HUES48 (cell line): Measurements from ENCODE around the gene CHAC1.
"Not testable (repeated sequence)": the region's sequence is repeated elsewhere in the genome, so short reads cannot be mapped to it uniquely, and the experiment has no call there.

Experiments
- H3K27ac ChIP-seq: one replicate; pipeline ENCODE4 v1.7.0; 2013; ENCODE audit warnings: low read depth, low read length, inconsistent platforms
- H3K27me3 ChIP-seq: 2 replicates; pipeline ENCODE4 v1.6.1; 2013; ENCODE audit warnings: mild to moderate bottlenecking, low read length; ENCODE audit not compliant: control insufficient read depth, insufficient read depth
- H3K36me3 ChIP-seq: 2 replicates; pipeline ENCODE4 v1.6.1; 2013; ENCODE audit warnings: low read length; ENCODE audit not compliant: control insufficient read depth, insufficient read depth
- H3K4me1 ChIP-seq: 2 replicates; pipeline ENCODE4 v1.6.1; 2013; ENCODE audit warnings: mild to moderate bottlenecking, low read length; ENCODE audit not compliant: control insufficient read depth, insufficient read depth
- H3K4me3 ChIP-seq: 2 replicates; pipeline ENCODE4 v1.5.1; 2013; ENCODE audit warnings: mild to moderate bottlenecking, low read depth, low read length
- H3K9ac ChIP-seq: 2 replicates; pipeline ENCODE4 v1.6.1; 2013; ENCODE audit warnings: mild to moderate bottlenecking, low read depth, low read length, moderate library complexity
- H3K9me3 ChIP-seq: 2 replicates; pipeline ENCODE4 v1.6.1; 2013; ENCODE audit warnings: low read length; ENCODE audit not compliant: control insufficient read depth, insufficient read depth

The CHAC1 gene

DNA sequence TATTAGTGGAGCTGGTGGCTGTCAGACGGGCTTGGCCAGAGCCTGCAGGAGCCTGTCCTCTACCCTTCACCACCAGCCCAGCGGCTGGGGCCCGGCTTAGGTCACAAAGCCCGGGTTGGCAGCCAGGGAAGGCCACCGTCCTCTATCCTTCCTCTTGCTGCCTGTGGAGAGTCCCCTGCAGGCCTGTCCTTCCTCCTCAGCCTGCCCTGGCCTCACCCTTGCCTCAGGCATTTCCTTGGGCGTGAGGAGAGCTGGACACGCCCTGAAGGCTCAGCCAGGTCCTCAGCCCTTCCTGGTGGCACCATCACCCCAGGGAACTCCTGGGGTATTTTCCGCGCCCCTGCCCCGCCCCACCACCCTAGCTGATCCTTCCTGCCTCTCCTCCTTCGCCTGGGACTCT, 7.7 kb downstream of the CHAC1 start:
- Histone ChIP-seq H3K4me3 (no peak overlapping the region), H3K9me3 (no peaks in the 10 kb centered on the region), H3K27ac (no peak overlapping the region), H3K9ac (no peak overlapping the region), H3K36me3 (peaks cover 12% of the 10 kb centered on the region), H3K4me1 (peaks cover 8% of the 10 kb centered on the region), H3K27me3 (no peaks in the 10 kb centered on the region)

GRCh38 chr15:40961740-40962139, 8.5 kb downstream of the CHAC1 start:
- H3K9ac ChIP-seq, H3K36me3 ChIP-seq, H3K4me3 ChIP-seq, H3K27me3 ChIP-seq, H3K27ac ChIP-seq, H3K9me3 ChIP-seq: not testable (repeated sequence)
- H3K4me1 ChIP-seq = peaks cover 17% of the 10 kb centered on the region

- H3K9me3 ChIP-seq, H3K27ac ChIP-seq, H3K36me3 ChIP-seq, H3K27me3 ChIP-seq, H3K4me3 ChIP-seq, H3K9ac ChIP-seq: not testable (repeated sequence)
- H3K4me1 ChIP-seq = peaks cover 21% of the 10 kb centered on the region
Observed at GRCh38 chr15:40962317-40962716, 9.0 kb downstream of the CHAC1 start.

DNA sequence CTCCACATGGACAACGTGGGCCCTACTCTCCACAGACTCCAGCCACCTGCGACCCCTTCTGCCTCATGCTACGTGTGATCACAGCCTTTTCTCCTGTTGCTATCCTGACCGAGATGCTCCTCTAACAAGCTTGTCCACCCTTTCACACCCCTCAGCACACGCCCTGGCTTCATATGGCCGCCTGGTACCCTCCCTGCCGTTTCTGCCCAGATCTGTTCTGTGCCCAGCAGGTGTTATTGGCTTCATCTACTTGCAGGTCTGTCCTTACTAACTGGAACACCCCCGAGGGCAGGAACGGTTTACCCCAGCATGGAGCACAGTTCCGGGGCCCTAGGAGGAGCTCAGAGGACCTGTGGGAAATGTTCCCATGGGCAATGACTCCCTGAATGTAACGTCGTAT, 9.9 kb downstream of the CHAC1 start:
- no peaks in the 10 kb centered on the region for H3K9me3 ChIP-seq
- no peak overlapping the region for H3K27ac ChIP-seq
- H3K9ac ChIP-seq = no peak overlapping the region
- peaks cover 25% of the 10 kb centered on the region for H3K4me1 ChIP-seq
- H3K4me3 ChIP-seq = no peak overlapping the region
- H3K36me3 ChIP-seq = no peaks in the 10 kb centered on the region
- H3K27me3 ChIP-seq = no peaks in the 10 kb centered on the region

DNA sequence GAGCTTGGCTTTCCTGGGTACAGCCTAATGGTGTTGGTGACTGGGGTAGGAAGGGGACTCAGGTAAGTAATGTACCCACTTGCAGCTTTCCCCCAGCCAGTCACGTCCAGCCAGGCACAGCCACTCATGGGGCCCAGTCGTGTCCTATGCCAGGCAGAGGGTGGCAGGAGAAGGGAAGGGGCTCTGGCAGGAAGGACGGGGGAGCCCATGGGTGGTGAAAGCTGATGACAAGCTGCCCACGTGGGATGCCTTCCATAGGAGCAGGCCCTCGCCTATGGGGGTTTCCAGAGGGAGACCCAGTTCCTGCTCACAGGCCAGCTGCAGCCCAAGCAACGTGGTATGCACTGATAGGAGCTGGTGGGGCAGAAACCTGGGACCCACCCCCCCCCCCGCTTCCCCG, 10.7 kb downstream of the CHAC1 start:
- Histone ChIP-seq H3K9me3 (no peaks in the 10 kb centered on the region), H3K9ac (no peak overlapping the region), H3K4me1 (peaks cover 31% of the 10 kb centered on the region), H3K27me3 (no peaks in the 10 kb centered on the region), H3K4me3 (no peak overlapping the region), H3K36me3 (no peaks in the 10 kb centered on the region), H3K27ac (no peak overlapping the region)

DNA sequence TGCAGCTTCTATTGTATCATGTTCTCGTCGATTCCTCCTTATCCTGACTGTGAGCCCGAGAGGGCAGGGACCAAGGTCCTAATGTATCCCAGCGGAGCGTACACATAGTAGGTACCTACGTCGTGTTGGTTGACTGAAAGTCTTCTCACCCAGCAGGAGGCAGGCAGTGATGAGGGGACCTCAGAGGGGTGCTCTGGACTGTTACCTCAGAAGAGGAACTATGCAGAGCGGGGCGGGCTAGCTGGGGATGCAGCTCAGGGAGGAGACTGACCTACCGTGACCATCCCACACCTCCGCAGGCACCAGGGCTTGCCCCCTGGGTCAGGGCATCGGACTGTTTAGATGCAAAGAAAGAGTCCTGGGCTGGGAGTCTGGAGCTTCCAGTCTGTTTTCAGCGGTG, 11.4 kb downstream of the CHAC1 start:
- H3K4me1 ChIP-seq = peaks cover 29% of the 10 kb centered on the region
- no peak overlapping the region for H3K4me3 ChIP-seq

DNA sequence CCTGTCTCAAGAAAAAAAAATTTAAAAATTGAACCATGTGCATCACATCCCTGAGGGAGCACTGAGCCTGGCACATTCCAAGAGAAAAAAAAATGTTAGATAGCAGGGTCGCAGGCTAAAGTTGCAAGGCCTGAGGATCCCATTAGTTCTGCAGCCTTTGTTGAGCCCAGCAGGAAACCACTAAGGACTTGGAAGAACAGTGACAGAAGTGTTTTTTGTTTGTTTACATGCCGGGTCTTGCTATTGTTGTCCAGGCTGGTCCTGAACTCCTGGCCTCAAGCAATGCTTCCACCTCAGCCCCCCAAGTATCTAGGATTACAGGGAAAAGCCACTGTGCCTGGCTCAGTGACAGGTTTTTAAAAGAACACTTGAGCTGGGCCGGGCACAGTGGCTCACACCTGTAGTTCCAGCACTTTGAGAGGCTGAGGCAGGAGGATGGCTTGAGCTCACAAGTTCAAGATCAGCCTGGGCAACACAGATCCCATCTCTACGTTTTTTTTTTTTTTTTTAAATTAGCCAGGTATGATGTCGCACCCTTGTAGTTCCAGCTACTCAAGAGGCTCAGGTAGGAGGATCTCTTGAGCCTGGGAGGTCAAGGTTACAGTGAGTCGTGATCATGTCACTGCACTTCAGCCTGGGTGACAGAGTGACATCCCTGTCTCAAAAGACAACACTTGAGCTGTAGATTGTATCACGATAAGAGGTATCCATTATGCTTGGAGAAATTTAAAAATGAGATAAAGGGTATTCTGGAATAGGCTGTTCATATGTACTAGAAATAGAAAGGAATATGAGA, 15.2 kb downstream of the CHAC1 start:
- Histone ChIP-seq H3K27ac (no peak overlapping the region), H3K4me3 (no peak overlapping the region), H3K9ac (no peak overlapping the region), H3K27me3 (no peaks in the 10 kb centered on the region), H3K36me3 (no peaks in the 10 kb centered on the region), H3K9me3 (no peaks in the 10 kb centered on the region), H3K4me1 (peaks cover 25% of the 10 kb centered on the region)

More for the DNA sequence above, 11.4 kb downstream of the CHAC1 start:
- H3K9ac ChIP-seq = no peak overlapping the region
- H3K27me3 ChIP-seq = no peaks in the 10 kb centered on the region
- no peaks in the 10 kb centered on the region for H3K36me3 ChIP-seq
- no peaks in the 10 kb centered on the region for H3K9me3 ChIP-seq
- no peak overlapping the region for H3K27ac ChIP-seq

DNA sequence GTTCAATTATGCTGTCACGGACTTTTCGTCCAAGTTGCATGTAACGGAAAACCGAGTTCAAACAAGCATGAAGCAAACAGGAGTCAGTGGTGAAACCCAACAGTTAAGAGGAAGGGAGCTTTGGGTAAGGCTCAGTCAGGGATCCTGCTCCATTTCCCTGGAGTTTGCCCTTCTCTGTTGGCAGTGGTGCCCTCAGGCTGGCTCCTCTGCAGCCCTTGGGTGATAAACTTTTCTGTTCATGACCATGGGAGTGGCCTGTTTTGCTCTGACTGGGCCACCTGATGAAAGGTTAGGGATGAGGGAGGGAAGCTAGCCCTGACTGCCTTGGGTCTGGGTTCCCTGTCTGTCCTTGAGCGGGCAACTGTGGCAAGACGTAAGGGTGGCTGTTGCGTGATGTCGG, 16.1 kb downstream of the CHAC1 start:
- Histone ChIP-seq H3K9me3 (no peaks in the 10 kb centered on the region), H3K4me1 (peaks cover 25% of the 10 kb centered on the region), H3K36me3 (no peaks in the 10 kb centered on the region), H3K27ac (no peak overlapping the region), H3K9ac (no peak overlapping the region), H3K27me3 (no peaks in the 10 kb centered on the region), H3K4me3 (no peak overlapping the region)

- Histone ChIP-seq H3K9ac (no peak overlapping the region), H3K27me3 (no peaks in the 10 kb centered on the region), H3K36me3 (peaks cover 42% of the 10 kb centered on the region), H3K4me1 (no peaks in the 10 kb centered on the region), H3K27ac (no peak overlapping the region), H3K4me3 (no peak overlapping the region), H3K9me3 (no peaks in the 10 kb centered on the region)
Observed at GRCh38 chr15:40974879-40975278, 21.6 kb downstream of the CHAC1 start.

GRCh38 chr15:40976819-40977218, 23.5 kb downstream of the CHAC1 start:
- Histone ChIP-seq H3K27ac (no peak overlapping the region), H3K27me3 (no peaks in the 10 kb centered on the region), H3K36me3 (peaks cover 61% of the 10 kb centered on the region), H3K9me3 (no peaks in the 10 kb centered on the region), H3K4me1 (no peaks in the 10 kb centered on the region), H3K9ac (no peak overlapping the region), H3K4me3 (no peak overlapping the region)

GRCh38 chr15:40978141-40978540, 24.9 kb downstream of the CHAC1 start:
- H3K4me1 ChIP-seq = no peaks in the 10 kb centered on the region
- H3K36me3 ChIP-seq = peaks cover 74% of the 10 kb centered on the region
- H3K27ac ChIP-seq = no peak overlapping the region
- H3K9me3 ChIP-seq = no peaks in the 10 kb centered on the region
- H3K27me3 ChIP-seq = no peaks in the 10 kb centered on the region
- H3K4me3 ChIP-seq = no peak overlapping the region
- no peak overlapping the region for H3K9ac ChIP-seq
